Measurements from ENCODE around the gene LDLRAD4.

LDLRAD4 gene

GRCh38 chr18:13412901-13413300 lies 194.3 kb downstream of the LDLRAD4 start:
- TF ChIP-seq ZFX (IDR thresholded peaks at IDR 0.05) (no peak), CTCF (conservative IDR thresholded peaks at IDR 0.05) (no peak)
- no peak overlapping the region for H3K27ac ChIP-seq

- H3K27ac ChIP-seq: no peak overlapping the region
- no peak for TF ChIP-seq CTCF (conservative IDR thresholded peaks at IDR 0.05)
- no peak for TF ChIP-seq ZFX (IDR thresholded peaks at IDR 0.05)
These were observed 195.5 kb downstream of the LDLRAD4 start for GRCh38 chr18:13414102-13414501.

- TF ChIP-seq CTCF (conservative IDR thresholded peaks at IDR 0.05): no peak
- no peak for TF ChIP-seq ZFX (IDR thresholded peaks at IDR 0.05)
- H3K27ac ChIP-seq: no peak overlapping the region
These were observed 196.0 kb downstream of the LDLRAD4 start for GRCh38 chr18:13414521-13414920.

- H3K27ac ChIP-seq: no peak overlapping the region
- TF ChIP-seq CTCF (conservative IDR thresholded peaks at IDR 0.05) (no peak), ZFX (IDR thresholded peaks at IDR 0.05) (no peak)
These were observed 197.2 kb downstream of the LDLRAD4 start for GRCh38 chr18:13415736-13416135.

GRCh38 chr18:13416208-13416607 lies 197.6 kb downstream of the LDLRAD4 start:
- H3K27ac ChIP-seq: no peak overlapping the region
- no peak for TF ChIP-seq CTCF (conservative IDR thresholded peaks at IDR 0.05)
- TF ChIP-seq ZFX (IDR thresholded peaks at IDR 0.05): no peak

GRCh38 chr18:13416848-13417247 lies 198.3 kb downstream of the LDLRAD4 start:
- TF ChIP-seq ZFX (IDR thresholded peaks at IDR 0.05): no peak
- no peak for TF ChIP-seq CTCF (conservative IDR thresholded peaks at IDR 0.05)
- no peak overlapping the region for H3K27ac ChIP-seq

GRCh38 chr18:13418013-13418710 lies 199.6 kb downstream of the LDLRAD4 start:
- H3K27ac ChIP-seq: no peak overlapping the region
- TF ChIP-seq CTCF (conservative IDR thresholded peaks at IDR 0.05): no peak
- TF ChIP-seq ZFX (IDR thresholded peaks at IDR 0.05): no peak
